H1 (cell line): Measurements from ENCODE around the gene TASP1. TPM values are rescaled to one million over a fixed set of nuclear protein-coding genes. Genes with fewer than 3 reads are reported as not detected.

Experiments used
- NRF1 ChIP-seq: IDR thresholded peaks from 2 replicates; pipeline ENCODE4 v1.6.1; 2011; ENCODE audit warnings: mild to moderate bottlenecking, low read depth, low read length, improper control_type of control experiment
- SIN3A ChIP-seq, 2 experiments: IDR thresholded peaks in 1 of 2; conservative IDR thresholded peaks in 1 of 2; 2 replicates each; pipeline ENCODE4 v1.6.1; 2011 to 2012; ENCODE audit warnings: low read length in 2 of 2, improper control_type of control experiment in 1 of 2, low read depth in 1 of 2, mild to moderate bottlenecking in 1 of 2
- SRF ChIP-seq: IDR thresholded peaks from 2 replicates; pipeline ENCODE4 v1.6.1; 2011; ENCODE audit warnings: mild to moderate bottlenecking, low read depth, low read length, moderate library complexity
- polyA plus RNA-seq, 7 experiments: library from polyadenylated mRNA; depleted of rRNA in 3 of 7; stranded (reverse) in 5 of 7; unstranded in 2 of 7; fragments of >200 nt in 5 of 7; fragments of 200-250 nt in 2 of 7; gene quantifications; 1 replicate in 5 of 7; 2 replicates in 1 of 7; 4 replicates in 1 of 7; pipeline versions ENCODE4 v1.2.1 to v1.2.3, GENCODE V29; 2011 to 2013; ENCODE audit warnings: missing spikeins in 2 of 7, mixed read lengths in 2 of 7
- total RNA-seq: library from RNA; stranded (reverse); fragmentation: NEBNext Ultra II Directional; extraction: Animal tissue kit (Norgen Biotek cat#: 25700); gene quantifications from 2 replicates; pipeline ENCODE4 v1.2.1, GENCODE V29; 2021
- TF ChIP-seq, protein P1 (sequence below), 3 experiments: IDR thresholded peaks; 1 replicate in 2 of 3; 2 replicates in 1 of 3; pipeline versions ENCODE4 v1.5.1 to v1.6.1; 2011; ENCODE audit warnings: low read length in 3 of 3, mild to moderate bottlenecking in 3 of 3, inconsistent platforms in 2 of 3, low read depth in 1 of 3, moderate library complexity in 1 of 3; ENCODE audit not compliant: insufficient read depth in 1 of 3; ENCODE audit errors: control extremely low read depth in 1 of 3

TASP1 gene
- total and polyA plus RNA-seq, 2 of the 8 experiments (the other 6 are each of a cell fraction or from before 2014, with no cell fraction given): 4.5 to 10.9 TPM

DNA sequence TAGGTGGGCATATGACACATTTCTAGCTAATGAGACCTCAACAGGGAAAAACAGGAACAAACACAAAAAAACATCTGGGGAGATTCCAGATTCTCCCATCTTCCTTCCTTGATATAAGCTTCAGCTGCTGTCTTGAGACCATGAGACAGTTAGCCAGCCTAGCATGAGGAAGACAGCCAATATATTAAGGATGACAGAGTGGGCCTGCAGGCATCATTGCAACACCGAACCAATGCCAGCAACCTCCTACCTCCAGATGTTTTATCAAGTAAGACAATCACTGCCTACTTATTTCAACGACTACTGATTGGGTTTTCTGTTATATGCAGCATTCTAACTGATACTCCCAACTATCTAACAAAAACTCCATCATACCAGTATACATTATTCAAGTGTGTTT is 298.6 kb downstream of the TASP1 start (continued):
- TF ChIP-seq, protein P1, sequence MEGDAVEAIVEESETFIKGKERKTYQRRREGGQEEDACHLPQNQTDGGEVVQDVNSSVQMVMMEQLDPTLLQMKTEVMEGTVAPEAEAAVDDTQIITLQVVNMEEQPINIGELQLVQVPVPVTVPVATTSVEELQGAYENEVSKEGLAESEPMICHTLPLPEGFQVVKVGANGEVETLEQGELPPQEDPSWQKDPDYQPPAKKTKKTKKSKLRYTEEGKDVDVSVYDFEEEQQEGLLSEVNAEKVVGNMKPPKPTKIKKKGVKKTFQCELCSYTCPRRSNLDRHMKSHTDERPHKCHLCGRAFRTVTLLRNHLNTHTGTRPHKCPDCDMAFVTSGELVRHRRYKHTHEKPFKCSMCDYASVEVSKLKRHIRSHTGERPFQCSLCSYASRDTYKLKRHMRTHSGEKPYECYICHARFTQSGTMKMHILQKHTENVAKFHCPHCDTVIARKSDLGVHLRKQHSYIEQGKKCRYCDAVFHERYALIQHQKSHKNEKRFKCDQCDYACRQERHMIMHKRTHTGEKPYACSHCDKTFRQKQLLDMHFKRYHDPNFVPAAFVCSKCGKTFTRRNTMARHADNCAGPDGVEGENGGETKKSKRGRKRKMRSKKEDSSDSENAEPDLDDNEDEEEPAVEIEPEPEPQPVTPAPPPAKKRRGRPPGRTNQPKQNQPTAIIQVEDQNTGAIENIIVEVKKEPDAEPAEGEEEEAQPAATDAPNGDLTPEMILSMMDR (IDR thresholded peaks at IDR 0.05; ENCODE audit: control extremely low read depth in 1 of 3, insufficient read depth in 1 of 3, low read depth in 1 of 3, low read length in 3 of 3): no peak
- TF ChIP-seq SRF (no peak), SIN3A (conservative IDR thresholded peaks at IDR 0.05 in 1 of 2, IDR thresholded peaks at IDR 0.05 in 1 of 2; ENCODE audit: low read depth in 1 of 2, low read length in 2 of 2) (no peak), NRF1 (no peak)

Other genes with a start within 250 kb of the TASP1 start
- 31.1 and 32.9 TPM in 2 replicates for gene ESF1, start 146.0 kb upstream of the TASP1 start, total RNA-seq
- 0.78 and 1.1 TPM in 2 replicates for gene ESF1, start 146.0 kb upstream of the TASP1 start, polyA plus RNA-seq (2011; rRNA removed)
- gene NDUFAF5, start 146.1 kb upstream of the TASP1 start, total RNA-seq: 26.7 and 32.3 TPM in 2 replicates
- 9.2 and 11.8 TPM in 2 replicates for gene NDUFAF5, start 146.1 kb upstream of the TASP1 start, polyA plus RNA-seq (2011; rRNA removed)